Colonic mucosa (tissue), 4 donors: ENCODE data around the gene HSPBAP1. TPM values are rescaled to one million over a fixed set of nuclear protein-coding genes. Genes with fewer than 3 reads are reported as not detected.

Experiments
- DNase-seq: peaks from one replicate; pipeline ENCODE4 v3.0.0-alpha.2; 2020
- H3K27ac ChIP-seq: fragments of 200-600 bp; one replicate; pipeline ENCODE4 v1.8.0; 2021
- H3K27me3 ChIP-seq: fragments of 200-600 bp; one replicate; pipeline ENCODE4 v1.8.0; 2021
- H3K36me3 ChIP-seq: fragments of 200-600 bp; one replicate; pipeline ENCODE4 v1.8.0; 2021
- H3K4me1 ChIP-seq: fragments of 200-600 bp; one replicate; pipeline ENCODE4 v1.8.0; 2021; ENCODE audit warnings: mild to moderate bottlenecking
- H3K4me3 ChIP-seq: fragments of 200-600 bp; one replicate; pipeline ENCODE4 v1.8.0; 2021
- H3K9ac ChIP-seq, 2 donors: one replicate each; pipeline ENCODE4 v1.7.0; 2013; ENCODE audit warnings: control low read depth in 2 of 2, low read depth in 2 of 2, low read length in 2 of 2
- H3K9me3 ChIP-seq: fragments of 200-600 bp; one replicate; pipeline ENCODE4 v1.8.0; 2021
- CTCF ChIP-seq: fragments of 200-600 bp; IDR thresholded peaks from one replicate; pipeline ENCODE4 v1.8.0; 2022; ENCODE audit warnings: antibody characterized with exemption, mild to moderate bottlenecking
- intact Hi-C: fragments of 100-400 bp; cut with DNase I; formaldehyde crosslinking; loops from one replicate; pipeline ENCODE4 v1.14.1; 2022
- total RNA-seq, 2 donors: library from RNA; stranded (reverse); fragmentation: NEBNext Ultra II Directional in 1 of 2; extraction: Animal tissue kit (Norgen Biotek cat#: 25700) in 1 of 2; gene quantifications; one replicate each; pipeline ENCODE4 v1.2.1, GENCODE V29; 2021
- donor health status: healthy.
- donor health status: DM: no; HTN: no; CAD: no.
- donor health status: DM: no; HTN: no; CAD: no.

Gene HSPBAP1
- total RNA-seq, 2 donors from 2014 or later = 4.1 to 5.7 TPM

GRCh38 chr3:122824465-122825381 is 31.1 kb upstream of the HSPBAP1 start:
- DNase-seq = no peak
- Histone ChIP-seq H3K4me3 (no peak overlapping the region), H3K4me1 (no peaks in the 10 kb centered on the region), H3K27ac (no peak overlapping the region), H3K9ac (no peak overlapping the region), H3K9me3 (no peaks in the 10 kb centered on the region), H3K36me3 (no peaks in the 10 kb centered on the region), H3K27me3 (no peaks in the 10 kb centered on the region)
- intact Hi-C loops = no loop called here
- TF ChIP-seq CTCF = no peak

GRCh38 chr3:122816587-122816986 is 23.0 kb upstream of the HSPBAP1 start:
- DNase-seq = no peak

GRCh38 chr3:122810734-122811133 is 17.1 kb upstream of the HSPBAP1 start:
- Histone ChIP-seq H3K27ac (no peak overlapping the region), H3K4me1 (no peaks in the 10 kb centered on the region), H3K27me3 (no peaks in the 10 kb centered on the region), H3K36me3 (no peaks in the 10 kb centered on the region), H3K9ac (no peak overlapping the region), H3K4me3 (no peak overlapping the region), H3K9me3 (no peaks in the 10 kb centered on the region)
- no peak for TF ChIP-seq CTCF
- DNase-seq = no peak
- intact Hi-C loops = no loop called here

More at GRCh38 chr3:122816587-122816986, 23.0 kb upstream of the HSPBAP1 start:
- intact Hi-C loops = no loop called here
- Histone ChIP-seq H3K36me3 (no peaks in the 10 kb centered on the region), H3K4me1 (no peaks in the 10 kb centered on the region), H3K9ac (no peak overlapping the region), H3K4me3 (no peak overlapping the region), H3K27ac (no peak overlapping the region), H3K27me3 (no peaks in the 10 kb centered on the region), H3K9me3 (no peaks in the 10 kb centered on the region)
- TF ChIP-seq CTCF = no peak

- no peak for TF ChIP-seq CTCF
- H3K4me1 ChIP-seq = no peaks in the 10 kb centered on the region
- intact Hi-C loops = no loop called here
Observed at GRCh38 chr3:122803977-122804376, 10.3 kb upstream of the HSPBAP1 start.

GRCh38 chr3:122802323-122802722 is 8.7 kb upstream of the HSPBAP1 start:
- no peaks in the 10 kb centered on the region for H3K27me3 ChIP-seq
- DNase-seq = no peak
- H3K9ac ChIP-seq = no peak overlapping the region
- intact Hi-C loops = no loop called here
- TF ChIP-seq CTCF = no peak
- H3K4me3 ChIP-seq = no peak overlapping the region
- H3K27ac ChIP-seq = no peak overlapping the region
- no peaks in the 10 kb centered on the region for H3K9me3 ChIP-seq
- no peaks in the 10 kb centered on the region for H3K4me1 ChIP-seq
- no peaks in the 10 kb centered on the region for H3K36me3 ChIP-seq

More at GRCh38 chr3:122803977-122804376, 10.3 kb upstream of the HSPBAP1 start:
- Histone ChIP-seq H3K9me3 (no peaks in the 10 kb centered on the region), H3K36me3 (no peaks in the 10 kb centered on the region), H3K9ac (no peak overlapping the region), H3K27me3 (no peaks in the 10 kb centered on the region), H3K4me3 (no peak overlapping the region), H3K27ac (no peak overlapping the region)
- DNase-seq = no peak
